Neural progenitor cell (in vitro differentiated cells): Measurements from ENCODE around the gene KRTAP19-5.

Experiments
- EZH2 ChIP-seq: fragments of 200-600 bp; sonication (generic); IDR thresholded peaks from 2 replicates; pipeline ENCODE4 v1.6.1; 2017; ENCODE audit warnings: antibody characterized with exemption, mild to moderate bottlenecking, moderate library complexity
- EZH2phosphoT487 ChIP-seq: fragments of 200-600 bp; sonication (generic); IDR thresholded peaks from 2 replicates; pipeline ENCODE4 v1.6.1; 2017; ENCODE audit warnings: antibody characterized with exemption

DNA sequence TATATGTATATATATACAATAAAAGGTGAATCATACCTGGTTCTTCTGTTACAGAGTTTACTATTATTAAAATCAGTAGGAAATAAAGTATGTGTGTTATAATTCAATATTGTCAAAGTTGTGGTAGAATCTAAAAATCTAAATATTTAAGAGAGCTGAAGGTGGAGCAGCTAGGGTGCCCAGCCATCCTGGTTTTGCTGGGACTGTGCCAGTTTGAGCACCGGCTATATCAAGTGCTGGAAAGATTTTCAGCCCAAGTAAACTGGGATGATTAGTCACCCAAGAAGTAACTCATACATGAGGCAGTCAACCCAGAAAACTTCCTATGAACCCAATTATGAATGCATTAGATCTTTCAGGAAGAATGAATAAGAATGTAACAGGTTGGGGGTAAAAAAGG lies 16.9 kb upstream of the KRTAP19-5 start:
- TF ChIP-seq EZH2, result no peak
- TF ChIP-seq EZH2phosphoT487, result no peak
